Activated B cell treated with CpG ODN at 0.5 μM for 24 hours (primary cell): ENCODE results near the gene CALHM3. TPM values are rescaled to one million over a fixed set of nuclear protein-coding genes. Genes with fewer than 3 reads are reported as not detected.
"Not testable (repeated sequence)": the region's sequence is repeated elsewhere in the genome, so short reads cannot be mapped to it uniquely, and the experiment has no call there.

Experiments
- ATAC-seq: fragments of 200-7000 bp; cut with Tn5 transposase; one replicate; pipeline ENCODE4 v1.10.0; 2021; ENCODE audit warnings: low read depth, mild to moderate bottlenecking, moderate library complexity
- CTCF ChIA-PET: fragments of 350-600 bp; sonication (Branson Sonifier 250); formaldehyde crosslinking; loops from one replicate; lab custom pipeline; 2021; ENCODE audit warnings: antibody characterized with exemption; lab: Charles Lee
- POLR2A ChIA-PET: fragments of 350-600 bp; sonication (Branson Sonifier 250); formaldehyde crosslinking; loops from one replicate; lab custom pipeline; 2021; ENCODE audit warnings: antibody characterized with exemption; lab: Charles Lee
- DNase-seq: peaks from one replicate; pipeline ENCODE4 v3.0.0; 2022
- H3K27ac Mint-ChIP-seq: one replicate; pipeline ENCODE4 v1.8.0; 2020; ENCODE audit warnings: mixed read lengths
- H3K27me3 Mint-ChIP-seq: one replicate; pipeline ENCODE4 v1.8.0; 2021; ENCODE audit warnings: mixed read lengths
- H3K36me3 Mint-ChIP-seq: one replicate; pipeline ENCODE4 v1.8.0; 2021; ENCODE audit warnings: low read depth, mixed read lengths
- H3K4me1 Mint-ChIP-seq: one replicate; pipeline ENCODE4 v1.8.0; 2021; ENCODE audit warnings: mixed read lengths
- H3K4me3 Mint-ChIP-seq: one replicate; pipeline ENCODE4 v1.8.0; 2020; ENCODE audit warnings: mild to moderate bottlenecking, mixed read lengths
- H3K9me3 Mint-ChIP-seq: one replicate; pipeline ENCODE4 v1.8.0; 2020; ENCODE audit warnings: mixed read lengths
- intact Hi-C: fragments of 100-400 bp; cut with micrococcal nuclease; formaldehyde crosslinking; loops from one replicate; pipeline ENCODE4 v1.15.1; 2024
- total RNA-seq: library from RNA; stranded (reverse); gene quantifications from 2 replicates; pipeline ENCODE4 v1.2.3, GENCODE V29; 2022
- TF ChIP-seq, protein P1 (sequence below): fragments of 200-600 bp; IDR thresholded peaks from one replicate; pipeline ENCODE4 v1.8.0; 2022; ENCODE audit warnings: antibody characterized with exemption, mild to moderate bottlenecking

CALHM3 gene
- total RNA-seq, 1 donor from 2014 or later = not detected

DNA sequence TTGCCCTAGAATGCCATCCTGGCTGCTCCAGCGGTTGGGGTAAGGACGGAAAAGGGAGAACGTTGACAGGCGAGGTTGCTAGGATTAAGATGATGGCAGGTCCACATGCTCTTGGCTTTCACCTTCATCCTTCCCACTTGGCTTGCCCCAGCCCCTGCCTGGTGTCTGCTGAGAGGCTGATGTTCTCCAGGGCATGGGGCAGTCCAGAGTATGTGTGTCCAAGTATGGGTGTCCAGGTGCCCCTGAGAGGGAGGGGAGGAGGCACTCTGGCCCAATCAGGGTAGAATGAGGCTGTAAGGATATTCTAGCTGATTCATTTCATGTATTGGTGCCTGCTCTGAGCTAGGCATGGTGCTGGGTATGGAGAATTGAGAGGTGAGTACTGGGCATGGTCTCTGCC lies 27.0 kb upstream of the CALHM3 start:
- DNase-seq = no peak
- POLR2A ChIA-PET = no interaction called here
- Mint-ChIP-seq H3K4me3 (no peak overlapping the region), H3K27me3 (peaks cover 31% of the 10 kb centered on the region), H3K36me3 (no peaks in the 10 kb centered on the region), H3K9me3 (no peaks in the 10 kb centered on the region), H3K4me1 (no peaks in the 10 kb centered on the region), H3K27ac (no peak overlapping the region)
- no peak for ATAC-seq
- CTCF ChIA-PET = no interaction called here
- TF ChIP-seq, protein P1, sequence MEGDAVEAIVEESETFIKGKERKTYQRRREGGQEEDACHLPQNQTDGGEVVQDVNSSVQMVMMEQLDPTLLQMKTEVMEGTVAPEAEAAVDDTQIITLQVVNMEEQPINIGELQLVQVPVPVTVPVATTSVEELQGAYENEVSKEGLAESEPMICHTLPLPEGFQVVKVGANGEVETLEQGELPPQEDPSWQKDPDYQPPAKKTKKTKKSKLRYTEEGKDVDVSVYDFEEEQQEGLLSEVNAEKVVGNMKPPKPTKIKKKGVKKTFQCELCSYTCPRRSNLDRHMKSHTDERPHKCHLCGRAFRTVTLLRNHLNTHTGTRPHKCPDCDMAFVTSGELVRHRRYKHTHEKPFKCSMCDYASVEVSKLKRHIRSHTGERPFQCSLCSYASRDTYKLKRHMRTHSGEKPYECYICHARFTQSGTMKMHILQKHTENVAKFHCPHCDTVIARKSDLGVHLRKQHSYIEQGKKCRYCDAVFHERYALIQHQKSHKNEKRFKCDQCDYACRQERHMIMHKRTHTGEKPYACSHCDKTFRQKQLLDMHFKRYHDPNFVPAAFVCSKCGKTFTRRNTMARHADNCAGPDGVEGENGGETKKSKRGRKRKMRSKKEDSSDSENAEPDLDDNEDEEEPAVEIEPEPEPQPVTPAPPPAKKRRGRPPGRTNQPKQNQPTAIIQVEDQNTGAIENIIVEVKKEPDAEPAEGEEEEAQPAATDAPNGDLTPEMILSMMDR = no peak
- intact Hi-C loops = no loop called here

DNA sequence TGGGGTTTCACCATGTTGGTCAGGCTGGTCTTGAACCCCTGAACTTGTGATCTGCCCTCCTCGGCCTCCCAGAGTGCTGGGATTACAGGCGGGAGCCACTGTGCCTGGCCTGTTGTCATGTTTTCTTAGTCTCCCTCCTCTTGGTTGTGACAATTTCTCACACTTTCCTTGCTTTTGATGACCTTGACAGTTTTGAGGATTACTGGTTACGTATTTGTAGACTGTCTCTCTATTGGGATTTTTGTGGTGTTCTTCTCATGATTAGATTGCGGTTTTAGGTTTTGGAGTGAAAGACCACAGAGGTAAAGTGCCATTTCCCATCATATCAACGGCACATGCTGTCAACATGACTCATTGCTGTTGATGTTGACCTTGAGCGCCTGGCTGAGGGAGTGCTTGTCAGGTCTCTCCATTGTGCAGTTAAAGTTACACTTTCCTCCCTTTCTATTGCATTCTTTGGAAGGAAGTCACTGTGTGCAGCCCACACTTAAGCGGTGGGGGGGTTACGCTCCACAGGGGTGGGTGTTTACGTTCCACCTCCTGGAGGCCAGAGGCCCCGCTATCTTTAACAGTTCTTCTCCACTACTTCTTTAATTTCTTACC lies 25.2 kb upstream of the CALHM3 start:
- ChIA-PET CTCF (interaction anchor here (1.2 kb wide), 1 partner anchor 182 kb away, joined by 4 read pairs; no protein-coding TSS in a partner anchor), POLR2A (no interaction called here)
- intact Hi-C loops = no loop called here
- Mint-ChIP-seq H3K4me3 (no peak overlapping the region), H3K9me3 (no peaks in the 10 kb centered on the region), H3K4me1 (no peaks in the 10 kb centered on the region), H3K27ac (no peak overlapping the region), H3K27me3 (peaks cover 38% of the 10 kb centered on the region), H3K36me3 (no peaks in the 10 kb centered on the region)
- no peak for ATAC-seq
- DNase-seq = no peak
- TF ChIP-seq, protein P1 = no peak

GRCh38 chr10:103503777-103504176 lies 24.7 kb upstream of the CALHM3 start:
- H3K9me3 Mint-ChIP-seq = not testable (repeated sequence)

GRCh38 chr10:103502849-103503660 lies 24.0 kb upstream of the CALHM3 start:
- no peak overlapping the region for H3K27ac Mint-ChIP-seq

More at GRCh38 chr10:103503777-103504176, 24.7 kb upstream of the CALHM3 start:
- H3K4me3 Mint-ChIP-seq, intact Hi-C loops, H3K4me1 Mint-ChIP-seq, ATAC-seq, CTCF ChIA-PET, DNase-seq, H3K36me3 Mint-ChIP-seq, POLR2A ChIA-PET, H3K27ac Mint-ChIP-seq: not testable (repeated sequence)
- peaks cover 38% of the 10 kb centered on the region for H3K27me3 Mint-ChIP-seq

GRCh38 chr10:103501186-103501585 lies 22.1 kb upstream of the CALHM3 start:
- ChIA-PET CTCF (no interaction called here), POLR2A (no interaction called here)
- no peaks in the 10 kb centered on the region for H3K9me3 Mint-ChIP-seq
- DNase-seq (no peak), ATAC-seq (no peak)
- no peaks in the 10 kb centered on the region for H3K4me1 Mint-ChIP-seq
- TF ChIP-seq, protein P1 = no peak
- no peaks in the 10 kb centered on the region for H3K36me3 Mint-ChIP-seq
- H3K4me3 Mint-ChIP-seq = no peak overlapping the region
- H3K27me3 Mint-ChIP-seq = peaks cover 32% of the 10 kb centered on the region
- intact Hi-C loops = no loop called here
- H3K27ac Mint-ChIP-seq = no peak overlapping the region

More at GRCh38 chr10:103502849-103503660, 24.0 kb upstream of the CALHM3 start:
- ATAC-seq (no peak), DNase-seq (no peak)
- TF ChIP-seq, protein P1 = no peak
- Mint-ChIP-seq H3K4me3 (no peak overlapping the region), H3K9me3 (no peaks in the 10 kb centered on the region), H3K27me3 (peaks cover 38% of the 10 kb centered on the region), H3K36me3 (no peaks in the 10 kb centered on the region), H3K4me1 (no peaks in the 10 kb centered on the region)
- ChIA-PET CTCF (no interaction called here), POLR2A (no interaction called here)
- intact Hi-C loops = no loop called here
